HG03039 (cell line): Measurements from ENCODE around the gene CAPZB.

Experiments used
- ATAC-seq: cut with Tn5 transposase; IDR thresholded peaks from one replicate; pipeline ENCODE4 v1.9.1; 2021; ENCODE audit warnings: mild to moderate bottlenecking, moderate library complexity; ENCODE audit not compliant: unreplicated experiment

The CAPZB gene

GRCh38 chr1:19371226-19372135 lies 113.9 kb downstream of the CAPZB start:
- no peak for ATAC-seq

DNA sequence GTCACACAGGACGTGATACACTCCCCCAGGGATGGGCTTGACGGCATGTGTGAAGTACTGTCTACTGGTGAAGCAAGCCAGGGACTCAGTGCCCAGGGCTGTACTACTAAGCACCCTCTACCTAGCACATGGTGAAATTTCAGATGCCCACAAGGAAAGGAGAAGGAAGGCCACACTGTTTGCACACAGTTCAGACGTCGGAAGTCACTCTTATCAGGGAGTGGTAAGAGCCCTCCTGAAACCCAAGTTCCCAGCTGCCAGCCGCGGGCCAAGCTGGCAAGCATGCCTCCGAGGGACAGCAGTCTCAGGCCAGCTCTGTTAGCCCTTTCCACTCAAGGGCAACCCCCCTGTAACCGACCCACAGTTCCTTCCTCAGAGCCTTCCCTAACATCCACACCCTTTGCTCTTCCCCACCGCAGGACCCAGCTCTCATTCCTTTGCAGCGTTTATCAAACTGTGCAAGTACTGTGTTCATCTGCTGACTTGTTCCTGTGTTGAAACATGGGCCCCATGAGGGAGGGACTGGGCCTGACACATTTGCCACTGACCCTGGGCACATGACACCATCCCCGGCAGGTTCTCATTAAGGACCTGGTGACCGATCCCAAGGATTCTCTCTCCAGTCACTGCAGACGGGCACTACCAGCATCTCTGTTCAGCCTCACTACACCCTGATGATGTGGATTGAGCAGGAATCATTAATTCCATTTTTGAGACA lies 114.7 kb downstream of the CAPZB start:
- ATAC-seq = no peak

GRCh38 chr1:19369396-19370090 lies 115.8 kb downstream of the CAPZB start:
- no peak for ATAC-seq

GRCh38 chr1:19368964-19369363 lies 116.4 kb downstream of the CAPZB start:
- no peak for ATAC-seq

GRCh38 chr1:19368050-19368449 lies 117.3 kb downstream of the CAPZB start:
- ATAC-seq = no peak

- no peak for ATAC-seq
Measured at GRCh38 chr1:19367584-19368041, 117.7 kb downstream of the CAPZB start.

- no peak for ATAC-seq
Measured at GRCh38 chr1:19366599-19367536, 118.5 kb downstream of the CAPZB start.

- ATAC-seq = no peak
Measured at GRCh38 chr1:19365721-19366120, 119.6 kb downstream of the CAPZB start.

- no peak for ATAC-seq
Measured at GRCh38 chr1:19363536-19364152, 121.7 kb downstream of the CAPZB start.

- no peak for ATAC-seq
Measured at GRCh38 chr1:19361611-19362147, 123.7 kb downstream of the CAPZB start.

DNA sequence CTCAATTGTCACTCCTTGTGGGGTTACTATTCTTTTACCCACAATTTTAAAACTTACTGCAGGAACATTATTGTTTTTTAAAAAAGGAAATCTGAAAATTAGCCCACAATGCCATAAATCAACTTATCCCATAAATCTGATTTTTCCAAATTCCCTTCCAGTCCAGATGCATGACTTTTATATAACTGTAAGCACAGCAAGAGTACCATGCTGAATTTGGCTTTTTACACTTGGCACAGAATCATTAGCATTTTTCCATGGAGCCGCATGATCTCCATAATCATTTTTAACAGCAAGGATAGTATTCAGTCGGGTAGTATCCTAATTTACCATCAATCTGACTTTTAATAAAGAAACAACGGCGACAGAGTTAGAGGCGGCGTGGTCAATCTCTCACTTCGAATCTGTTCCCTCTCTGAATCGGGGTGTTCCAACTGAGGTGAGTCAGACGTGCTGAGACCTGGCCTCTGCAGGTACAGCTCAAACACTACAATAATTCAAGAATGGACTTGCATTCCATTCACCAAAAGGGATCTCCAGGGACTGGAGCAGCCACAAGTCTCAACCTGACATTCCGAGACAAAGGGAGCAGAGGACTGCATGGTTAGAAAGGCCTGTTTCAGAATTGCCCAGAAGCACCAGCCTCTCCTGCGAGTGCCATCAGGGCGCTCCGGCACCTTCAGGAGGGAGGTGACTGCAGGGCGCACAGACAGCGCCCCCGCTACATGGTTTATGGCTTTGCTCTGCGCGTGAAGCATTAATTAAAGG lies 124.3 kb downstream of the CAPZB start:
- ATAC-seq = no peak

DNA sequence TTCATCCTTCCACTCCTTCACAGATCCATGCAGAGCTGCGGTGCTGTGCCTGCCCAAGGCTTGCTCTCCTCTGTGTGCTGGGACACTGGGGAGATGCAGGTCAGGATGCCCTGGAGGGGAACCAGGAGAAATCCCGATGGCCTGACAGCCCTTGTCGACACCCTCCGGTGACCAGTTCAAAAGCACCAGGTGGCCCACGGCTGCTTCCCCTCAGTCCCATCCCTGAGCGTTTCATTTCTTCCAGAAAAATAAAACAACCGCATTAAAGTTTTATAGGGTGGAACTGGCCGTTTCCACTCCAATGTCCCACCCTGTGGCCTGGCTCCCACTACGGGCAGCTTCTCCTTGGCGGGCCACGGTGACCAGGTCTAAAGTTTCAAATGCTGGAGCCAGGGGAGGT lies 124.9 kb downstream of the CAPZB start:
- no peak for ATAC-seq

GRCh38 chr1:19360016-19360415 lies 125.3 kb downstream of the CAPZB start:
- no peak for ATAC-seq

GRCh38 chr1:19359357-19359756 lies 126.0 kb downstream of the CAPZB start:
- no peak for ATAC-seq

DNA sequence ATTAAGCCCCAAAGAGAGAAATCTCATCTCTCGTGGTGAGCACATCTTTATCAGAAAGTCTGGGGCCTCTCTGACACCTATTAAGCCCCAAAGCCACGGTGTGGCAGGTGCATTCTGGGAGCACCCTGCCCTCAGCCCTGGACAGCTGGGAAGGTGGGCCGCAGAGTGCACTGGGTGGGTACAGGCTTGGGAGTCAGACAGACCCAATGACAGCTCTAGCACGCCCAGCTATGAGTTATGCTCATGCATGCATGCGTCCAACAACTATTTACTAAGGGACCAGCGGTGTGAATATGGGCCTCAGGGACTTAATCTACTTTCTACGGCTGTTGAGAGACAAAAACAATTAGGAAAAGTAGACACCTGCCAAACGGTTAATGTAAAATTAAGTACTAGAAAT lies 126.6 kb downstream of the CAPZB start:
- ATAC-seq = no peak

DNA sequence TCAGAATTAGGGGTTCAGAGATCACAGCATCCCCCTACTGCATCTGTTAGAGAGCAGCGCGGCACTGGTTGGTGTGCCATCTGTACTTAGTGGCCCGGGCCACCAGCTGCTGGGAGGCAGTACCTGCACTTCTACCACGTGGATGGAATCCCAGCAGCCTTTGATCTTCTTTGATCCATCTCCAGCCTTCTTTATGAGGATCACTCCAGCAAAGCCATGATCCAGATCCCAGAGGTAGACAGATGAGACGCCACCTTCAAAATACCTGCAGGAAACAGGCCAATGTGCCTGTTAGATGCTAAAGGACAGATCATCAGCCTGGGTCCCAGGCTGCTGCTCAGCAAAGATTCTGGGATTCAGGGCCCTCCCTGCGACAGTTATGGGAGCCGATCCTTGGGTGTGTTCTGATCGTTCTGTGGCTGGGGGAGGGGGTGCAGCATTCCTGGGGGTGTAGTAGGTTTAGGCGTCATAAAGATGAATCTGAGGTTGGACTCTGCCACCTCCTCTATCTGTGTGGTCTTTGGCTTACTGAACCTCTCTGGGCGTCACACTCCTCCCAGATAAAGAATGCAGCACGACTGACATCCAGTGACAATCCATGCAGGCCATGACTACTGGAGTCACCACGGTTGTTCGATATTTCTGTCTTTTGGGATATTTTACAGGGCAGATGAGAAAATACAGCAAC lies 127.9 kb downstream of the CAPZB start:
- ATAC-seq = no peak

GRCh38 chr1:19356266-19356665 lies 129.1 kb downstream of the CAPZB start:
- ATAC-seq = no peak

DNA sequence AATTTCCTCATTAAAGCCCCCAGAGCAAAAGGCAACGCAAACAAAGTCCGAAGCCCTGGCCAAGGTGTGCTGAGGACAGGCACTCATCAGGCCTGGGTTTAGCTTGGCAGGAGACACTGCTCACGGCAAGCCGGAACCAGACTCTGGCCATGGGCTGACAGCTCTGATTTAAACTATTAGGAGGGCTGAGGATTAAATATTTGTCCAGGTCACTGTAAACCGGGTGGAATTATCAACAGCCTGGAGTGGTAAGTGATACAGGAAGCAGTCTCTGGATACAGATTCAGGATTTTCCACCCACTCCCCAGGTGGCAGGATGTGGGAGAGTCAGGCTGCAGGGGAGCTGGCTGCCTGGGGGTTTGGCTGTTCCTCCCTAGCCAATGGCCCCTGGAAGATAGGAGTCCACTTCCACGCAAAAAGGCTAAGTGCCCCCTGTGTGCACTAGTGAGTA lies 130.8 kb downstream of the CAPZB start:
- ATAC-seq = no peak
